Neural progenitor cell (in vitro differentiated cells): ENCODE results near the gene PDZD4.

Experiments used
- EZH2 ChIP-seq: fragments of 200-600 bp; sonication (generic); IDR thresholded peaks from 2 replicates; pipeline ENCODE4 v1.6.1; 2017; ENCODE audit warnings: antibody characterized with exemption, mild to moderate bottlenecking, moderate library complexity
- EZH2phosphoT487 ChIP-seq: fragments of 200-600 bp; sonication (generic); IDR thresholded peaks from 2 replicates; pipeline ENCODE4 v1.6.1; 2017; ENCODE audit warnings: antibody characterized with exemption
- TF ChIP-seq, protein P1 (sequence below): fragments of 200-600 bp; sonication (generic); IDR thresholded peaks from 2 replicates; pipeline ENCODE4 v1.5.1; 2017; ENCODE audit warnings: antibody characterized with exemption, mild to moderate bottlenecking

DNA sequence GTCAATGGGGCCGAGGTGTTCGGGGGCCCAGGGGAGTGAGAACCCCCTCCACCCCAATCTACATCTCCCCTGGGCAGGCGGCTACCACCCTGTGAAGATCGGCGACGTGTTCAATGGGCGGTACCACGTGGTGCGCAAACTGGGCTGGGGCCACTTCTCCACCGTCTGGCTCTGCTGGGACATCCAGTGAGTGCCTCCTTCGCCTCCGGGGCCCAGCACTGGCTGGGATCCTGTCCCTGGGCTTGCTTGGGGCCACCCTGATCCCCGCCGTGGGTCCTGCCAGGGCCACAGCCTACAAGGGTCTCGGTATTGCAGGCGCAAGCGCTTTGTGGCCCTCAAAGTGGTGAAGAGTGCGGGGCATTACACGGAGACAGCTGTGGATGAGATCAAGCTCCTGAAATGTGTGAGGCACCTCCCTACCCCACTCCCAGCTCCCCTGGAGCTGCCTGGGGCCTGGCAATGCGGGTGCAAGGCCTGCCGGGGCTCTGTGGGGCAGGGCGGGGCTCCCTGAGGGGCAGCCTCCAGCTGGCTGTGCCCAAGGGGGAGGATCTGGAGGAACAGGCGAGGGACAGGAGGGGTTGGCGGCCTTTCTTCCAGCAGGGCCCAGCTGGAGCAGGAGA lies 48.8 kb downstream of the PDZD4 start:
- TF ChIP-seq EZH2, result no peak
- TF ChIP-seq, protein P1, sequence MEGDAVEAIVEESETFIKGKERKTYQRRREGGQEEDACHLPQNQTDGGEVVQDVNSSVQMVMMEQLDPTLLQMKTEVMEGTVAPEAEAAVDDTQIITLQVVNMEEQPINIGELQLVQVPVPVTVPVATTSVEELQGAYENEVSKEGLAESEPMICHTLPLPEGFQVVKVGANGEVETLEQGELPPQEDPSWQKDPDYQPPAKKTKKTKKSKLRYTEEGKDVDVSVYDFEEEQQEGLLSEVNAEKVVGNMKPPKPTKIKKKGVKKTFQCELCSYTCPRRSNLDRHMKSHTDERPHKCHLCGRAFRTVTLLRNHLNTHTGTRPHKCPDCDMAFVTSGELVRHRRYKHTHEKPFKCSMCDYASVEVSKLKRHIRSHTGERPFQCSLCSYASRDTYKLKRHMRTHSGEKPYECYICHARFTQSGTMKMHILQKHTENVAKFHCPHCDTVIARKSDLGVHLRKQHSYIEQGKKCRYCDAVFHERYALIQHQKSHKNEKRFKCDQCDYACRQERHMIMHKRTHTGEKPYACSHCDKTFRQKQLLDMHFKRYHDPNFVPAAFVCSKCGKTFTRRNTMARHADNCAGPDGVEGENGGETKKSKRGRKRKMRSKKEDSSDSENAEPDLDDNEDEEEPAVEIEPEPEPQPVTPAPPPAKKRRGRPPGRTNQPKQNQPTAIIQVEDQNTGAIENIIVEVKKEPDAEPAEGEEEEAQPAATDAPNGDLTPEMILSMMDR, result no peak
- TF ChIP-seq EZH2phosphoT487, result no peak
